ENCODE results near the gene ZNF880. TPM values are rescaled to one million over a fixed set of nuclear protein-coding genes. Genes with fewer than 3 reads are reported as not detected.
"Not testable (repeated sequence)": the region's sequence is repeated elsewhere in the genome, so short reads cannot be mapped to it uniquely, and the experiment has no call there.

Gene ZNF880
- total RNA-seq, 2 donors from 2014 or later: 8.1 to 8.3 TPM

GRCh38 chr19:52336791-52337381 is 32.8 kb upstream of the ZNF880 start:
- TF ChIP-seq CTCF (IDR thresholded peaks at IDR 0.05): no peak
- H3K27me3 ChIP-seq: no peaks in the 10 kb centered on the region
- no peaks in the 10 kb centered on the region for H3K36me3 ChIP-seq
- peak overlapping the region; percentile 37 for H3K27ac ChIP-seq
- intact Hi-C loops (cut with DNase I): no loop called here
- DNase-seq: no peak
- no peaks in the 10 kb centered on the region for H3K4me1 ChIP-seq
- H3K9me3 ChIP-seq: no peaks in the 10 kb centered on the region
- peak overlapping the region; percentile 70 for H3K4me3 ChIP-seq
- H3K9ac ChIP-seq (ENCODE audit: low read depth in 2 of 2, low read length in 2 of 2): peak overlapping the region; percentile 84 to 85

- intact Hi-C loops (cut with DNase I); DNase-seq; H3K4me3 ChIP-seq; H3K4me1 ChIP-seq; H3K27ac ChIP-seq; H3K36me3 ChIP-seq; H3K9ac ChIP-seq (ENCODE audit: low read depth in 2 of 2, low read length in 2 of 2); H3K27me3 ChIP-seq; H3K9me3 ChIP-seq: not testable (repeated sequence)
Measured at GRCh38 chr19:52339022-52339421, 30.7 kb upstream of the ZNF880 start.

- H3K4me3 ChIP-seq: no peak overlapping the region
- no peak overlapping the region for H3K27ac ChIP-seq
- intact Hi-C loops (cut with DNase I): no loop called here
- H3K27me3 ChIP-seq: no peaks in the 10 kb centered on the region
- H3K9ac ChIP-seq (ENCODE audit: low read depth in 2 of 2, low read length in 2 of 2): no peak overlapping the region
- H3K9me3 ChIP-seq: peaks cover 5% of the 10 kb centered on the region
- no peaks in the 10 kb centered on the region for H3K36me3 ChIP-seq
- TF ChIP-seq CTCF (IDR thresholded peaks at IDR 0.05): no peak
- peak; percentile 25 for DNase-seq
- no peaks in the 10 kb centered on the region for H3K4me1 ChIP-seq
Measured at GRCh38 chr19:52343548-52343947, 26.2 kb upstream of the ZNF880 start.

GRCh38 chr19:52345162-52345561 is 24.6 kb upstream of the ZNF880 start:
- intact Hi-C loops (cut with DNase I): no loop called here
- Histone ChIP-seq H3K4me1 (no peaks in the 10 kb centered on the region), H3K9me3 (peaks cover 5% of the 10 kb centered on the region), H3K27me3 (no peaks in the 10 kb centered on the region), H3K9ac (ENCODE audit: low read depth in 2 of 2, low read length in 2 of 2) (no peak overlapping the region), H3K27ac (no peak overlapping the region), H3K36me3 (no peaks in the 10 kb centered on the region), H3K4me3 (no peak overlapping the region)
- no peak for DNase-seq
- no peak for TF ChIP-seq CTCF (IDR thresholded peaks at IDR 0.05)

- TF ChIP-seq CTCF (IDR thresholded peaks at IDR 0.05): no peak
- no peak overlapping the region for H3K27ac ChIP-seq
- H3K4me1 ChIP-seq: no peaks in the 10 kb centered on the region
- H3K9me3 ChIP-seq: peaks cover 5% of the 10 kb centered on the region
- DNase-seq: no peak
- no peaks in the 10 kb centered on the region for H3K27me3 ChIP-seq
- H3K36me3 ChIP-seq: no peaks in the 10 kb centered on the region
- H3K9ac ChIP-seq (ENCODE audit: low read depth in 2 of 2, low read length in 2 of 2): no peak overlapping the region
- intact Hi-C loops (cut with DNase I): no loop called here
- no peak overlapping the region for H3K4me3 ChIP-seq
Measured at GRCh38 chr19:52351512-52351911, 18.2 kb upstream of the ZNF880 start.

- Histone ChIP-seq H3K4me3 (no peak overlapping the region), H3K9ac (ENCODE audit: low read depth in 2 of 2, low read length in 2 of 2) (no peak overlapping the region), H3K27me3 (no peaks in the 10 kb centered on the region), H3K9me3 (peaks cover 17% of the 10 kb centered on the region), H3K27ac (no peak overlapping the region), H3K36me3 (no peaks in the 10 kb centered on the region), H3K4me1 (no peaks in the 10 kb centered on the region)
- intact Hi-C loops (cut with DNase I): no loop called here
- no peak for DNase-seq
- TF ChIP-seq CTCF (IDR thresholded peaks at IDR 0.05): no peak
Measured at GRCh38 chr19:52366414-52366824, 3.3 kb upstream of the ZNF880 start.

Measured in colonic mucosa (tissue), 4 donors.